DOHH2 (cell line): ENCODE data around the gene WWOX.

Source experiments
- EZH2phosphoT487 ChIP-seq: fragments of 200-600 bp; sonication (generic); IDR thresholded peaks from 2 replicates; pipeline ENCODE4 v1.6.1; 2017; ENCODE audit warnings: borderline replicate concordance, mild to moderate bottlenecking, antibody characterized with exemption, low read length, moderate library complexity, mixed read lengths
- TF ChIP-seq, protein P1 (sequence below): fragments of 200-600 bp; sonication (generic); IDR thresholded peaks from one replicate; pipeline ENCODE4 v1.5.1; 2014; ENCODE audit warnings: antibody characterized with exemption, mild to moderate bottlenecking, low read depth, low read length; ENCODE audit not compliant: poor library complexity, severe bottlenecking

DNA sequence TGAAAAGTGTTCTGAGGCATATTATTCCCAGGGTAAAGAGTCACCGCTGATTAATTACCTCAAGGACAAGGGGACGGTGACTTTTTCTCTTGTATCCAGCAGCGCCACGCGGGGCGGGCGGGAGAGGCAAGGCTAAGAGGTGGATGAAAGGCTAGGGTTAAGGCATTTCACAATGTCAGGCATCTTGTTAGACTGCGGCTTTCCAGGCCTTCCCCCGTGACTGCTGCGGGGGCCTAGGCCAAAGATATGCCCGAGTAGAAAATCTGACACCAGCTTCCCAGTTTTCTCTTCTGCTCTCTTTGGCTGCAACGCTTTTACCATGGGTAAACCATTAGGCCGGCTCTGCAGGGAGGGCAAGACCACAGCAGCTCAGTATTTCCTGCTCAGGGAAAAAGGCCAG lies 802.9 kb downstream of the WWOX start:
- TF ChIP-seq, protein P1, sequence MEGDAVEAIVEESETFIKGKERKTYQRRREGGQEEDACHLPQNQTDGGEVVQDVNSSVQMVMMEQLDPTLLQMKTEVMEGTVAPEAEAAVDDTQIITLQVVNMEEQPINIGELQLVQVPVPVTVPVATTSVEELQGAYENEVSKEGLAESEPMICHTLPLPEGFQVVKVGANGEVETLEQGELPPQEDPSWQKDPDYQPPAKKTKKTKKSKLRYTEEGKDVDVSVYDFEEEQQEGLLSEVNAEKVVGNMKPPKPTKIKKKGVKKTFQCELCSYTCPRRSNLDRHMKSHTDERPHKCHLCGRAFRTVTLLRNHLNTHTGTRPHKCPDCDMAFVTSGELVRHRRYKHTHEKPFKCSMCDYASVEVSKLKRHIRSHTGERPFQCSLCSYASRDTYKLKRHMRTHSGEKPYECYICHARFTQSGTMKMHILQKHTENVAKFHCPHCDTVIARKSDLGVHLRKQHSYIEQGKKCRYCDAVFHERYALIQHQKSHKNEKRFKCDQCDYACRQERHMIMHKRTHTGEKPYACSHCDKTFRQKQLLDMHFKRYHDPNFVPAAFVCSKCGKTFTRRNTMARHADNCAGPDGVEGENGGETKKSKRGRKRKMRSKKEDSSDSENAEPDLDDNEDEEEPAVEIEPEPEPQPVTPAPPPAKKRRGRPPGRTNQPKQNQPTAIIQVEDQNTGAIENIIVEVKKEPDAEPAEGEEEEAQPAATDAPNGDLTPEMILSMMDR, result no peak
- no peak for TF ChIP-seq EZH2phosphoT487
